Osteocyte (in vitro differentiated cells): ENCODE measurements around the gene RPS6KA5. TPM values are rescaled to one million over a fixed set of nuclear protein-coding genes. Genes with fewer than 3 reads are reported as not detected.

Experiments used
- DNase-seq: peaks from one replicate; pipeline ENCODE4 v3.0.0; 2021; ENCODE audit warnings: mixed read lengths; ENCODE audit not compliant: unreplicated experiment; ENCODE audit errors: extremely low spot score
- H3K27ac Mint-ChIP-seq: one replicate; pipeline ENCODE4 v1.8.0; 2021; ENCODE audit warnings: mild to moderate bottlenecking, mixed read lengths; ENCODE audit not compliant: unreplicated experiment
- H3K27me3 Mint-ChIP-seq: one replicate; pipeline ENCODE4 v1.8.0; 2021; ENCODE audit warnings: mixed read lengths; ENCODE audit not compliant: unreplicated experiment
- H3K36me3 Mint-ChIP-seq: one replicate; pipeline ENCODE4 v1.8.0; 2021; ENCODE audit warnings: mixed read lengths; ENCODE audit not compliant: unreplicated experiment
- H3K4me1 Mint-ChIP-seq: one replicate; pipeline ENCODE4 v1.8.0; 2021; ENCODE audit warnings: mixed read lengths; ENCODE audit not compliant: unreplicated experiment
- H3K4me3 Mint-ChIP-seq: one replicate; pipeline ENCODE4 v1.8.0; 2021; ENCODE audit warnings: mild to moderate bottlenecking, moderate library complexity, mixed read lengths; ENCODE audit not compliant: unreplicated experiment
- H3K9me3 Mint-ChIP-seq: one replicate; pipeline ENCODE4 v1.8.0; 2021; ENCODE audit warnings: mixed read lengths; ENCODE audit not compliant: unreplicated experiment
- CTCF ChIP-seq: fragments of 200-600 bp; sonication (generic); IDR thresholded peaks from 2 replicates; pipeline ENCODE4 v1.5.0; 2021; ENCODE audit warnings: antibody characterized with exemption, mild to moderate bottlenecking, moderate library complexity
- total RNA-seq: library from RNA; stranded (reverse); gene quantifications from 2 replicates; pipeline ENCODE4 v1.2.1, GENCODE V29; 2021

RPS6KA5 gene
- total RNA-seq, 1 donor from 2014 or later: 3.4 TPM

- no peak for TF ChIP-seq CTCF
- H3K4me3 Mint-ChIP-seq: no peak overlapping the region
- H3K36me3 Mint-ChIP-seq: no peaks in the 10 kb centered on the region
- no peak for DNase-seq
- H3K27ac Mint-ChIP-seq: no peak overlapping the region
- H3K27me3 Mint-ChIP-seq: no peaks in the 10 kb centered on the region
- no peaks in the 10 kb centered on the region for H3K9me3 Mint-ChIP-seq
- no peaks in the 10 kb centered on the region for H3K4me1 Mint-ChIP-seq
Measured at GRCh38 chr14:90894241-90894640, 166.2 kb downstream of the RPS6KA5 start.

GRCh38 chr14:90893510-90893909 lies 166.9 kb downstream of the RPS6KA5 start:
- DNase-seq: no peak
- TF ChIP-seq CTCF: no peak
- Mint-ChIP-seq H3K27me3 (no peaks in the 10 kb centered on the region), H3K36me3 (no peaks in the 10 kb centered on the region), H3K27ac (no peak overlapping the region), H3K4me3 (no peak overlapping the region), H3K9me3 (no peaks in the 10 kb centered on the region), H3K4me1 (no peaks in the 10 kb centered on the region)

- Mint-ChIP-seq H3K4me3 (no peak overlapping the region), H3K9me3 (no peaks in the 10 kb centered on the region), H3K27me3 (no peaks in the 10 kb centered on the region), H3K27ac (no peak overlapping the region), H3K4me1 (no peaks in the 10 kb centered on the region), H3K36me3 (no peaks in the 10 kb centered on the region)
- no peak for TF ChIP-seq CTCF
- DNase-seq: no peak
Measured at GRCh38 chr14:90892970-90893369, 167.5 kb downstream of the RPS6KA5 start.

GRCh38 chr14:90891326-90891725 lies 169.1 kb downstream of the RPS6KA5 start:
- TF ChIP-seq CTCF: no peak
- no peak overlapping the region for H3K27ac Mint-ChIP-seq
- H3K4me3 Mint-ChIP-seq: no peak overlapping the region
- no peak for DNase-seq
- no peaks in the 10 kb centered on the region for H3K36me3 Mint-ChIP-seq
- no peaks in the 10 kb centered on the region for H3K27me3 Mint-ChIP-seq
- no peaks in the 10 kb centered on the region for H3K4me1 Mint-ChIP-seq
- no peaks in the 10 kb centered on the region for H3K9me3 Mint-ChIP-seq

GRCh38 chr14:90890322-90891020 lies 170.0 kb downstream of the RPS6KA5 start:
- no peaks in the 10 kb centered on the region for H3K4me1 Mint-ChIP-seq
- no peak for DNase-seq
- H3K27ac Mint-ChIP-seq: no peak overlapping the region
- TF ChIP-seq CTCF: no peak
- H3K4me3 Mint-ChIP-seq: no peak overlapping the region
- no peaks in the 10 kb centered on the region for H3K36me3 Mint-ChIP-seq
- H3K27me3 Mint-ChIP-seq: no peaks in the 10 kb centered on the region
- H3K9me3 Mint-ChIP-seq: no peaks in the 10 kb centered on the region
